Activated CD4-positive, CD25-positive, alpha-beta regulatory T cell treated with anti-CD3 and anti-CD28 coated beads, Interleukin-2, amount 50 U/mL, for 24 hours (primary cell): ENCODE data around the gene CBX8.

Experiments
- ATAC-seq, 2 donors: fragments of 150-1000 bp; cut with Tn5 transposase; one replicate each; pipeline ENCODE4 v1.10.0; 2021; ENCODE audit warnings: mild to moderate bottlenecking in 1 of 2, moderate library complexity in 1 of 2

The CBX8 gene

DNA sequence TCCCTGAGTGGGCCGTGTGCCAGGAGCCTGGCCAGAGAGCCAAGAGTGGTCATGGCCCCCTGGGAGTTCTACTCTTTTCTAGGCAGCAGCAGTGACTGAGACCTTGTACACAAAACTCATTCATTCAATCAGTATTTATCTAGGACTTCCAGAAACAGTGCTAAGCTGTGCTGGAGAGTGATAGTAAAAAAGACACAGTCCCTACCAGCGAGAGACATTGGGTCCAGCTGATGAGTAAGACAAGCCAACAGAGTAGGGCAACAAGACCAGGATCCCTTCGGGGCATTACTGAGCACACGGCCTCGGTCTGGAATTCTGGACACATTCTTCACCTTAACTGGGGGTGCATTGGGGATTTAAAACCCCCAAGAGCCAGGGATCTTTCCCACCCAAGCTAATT, 22.2 kb upstream of the CBX8 start:
- ATAC-seq, result no peak

DNA sequence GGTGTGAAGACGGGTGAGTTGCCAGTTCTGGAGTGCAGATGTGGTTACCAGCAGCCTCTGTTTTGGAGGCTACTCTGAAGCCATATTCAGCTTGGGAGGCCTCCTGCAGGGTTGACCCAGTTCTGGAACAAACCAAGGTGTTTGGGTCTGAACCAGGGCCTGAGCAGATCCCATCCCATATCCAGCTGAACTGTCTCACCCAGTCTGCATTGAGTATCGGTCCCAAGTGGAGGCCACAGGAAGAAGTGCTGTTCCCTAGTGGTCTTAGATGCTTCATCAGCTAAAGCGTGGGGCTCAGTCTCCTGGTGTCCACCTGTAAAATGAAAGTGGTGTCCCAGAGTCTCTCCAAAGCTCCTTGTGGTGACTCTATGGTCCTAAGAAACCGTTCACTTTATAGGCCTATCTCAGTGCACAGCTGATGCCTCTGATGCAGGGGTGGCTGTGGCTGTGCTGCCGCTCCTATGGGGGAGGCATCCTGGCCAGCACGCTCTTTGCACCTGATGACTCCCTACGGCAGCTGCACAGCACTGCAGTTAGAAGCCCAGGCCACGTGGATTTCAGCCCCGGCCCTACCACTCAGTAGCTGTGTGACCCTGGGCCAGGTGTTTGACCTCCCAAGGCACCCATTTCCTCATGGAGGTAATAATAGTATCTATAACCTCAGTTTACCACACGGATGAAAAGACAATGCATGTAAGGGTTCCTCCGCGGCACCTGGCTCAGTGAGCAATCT, 21.3 kb upstream of the CBX8 start:
- no peak for ATAC-seq

DNA sequence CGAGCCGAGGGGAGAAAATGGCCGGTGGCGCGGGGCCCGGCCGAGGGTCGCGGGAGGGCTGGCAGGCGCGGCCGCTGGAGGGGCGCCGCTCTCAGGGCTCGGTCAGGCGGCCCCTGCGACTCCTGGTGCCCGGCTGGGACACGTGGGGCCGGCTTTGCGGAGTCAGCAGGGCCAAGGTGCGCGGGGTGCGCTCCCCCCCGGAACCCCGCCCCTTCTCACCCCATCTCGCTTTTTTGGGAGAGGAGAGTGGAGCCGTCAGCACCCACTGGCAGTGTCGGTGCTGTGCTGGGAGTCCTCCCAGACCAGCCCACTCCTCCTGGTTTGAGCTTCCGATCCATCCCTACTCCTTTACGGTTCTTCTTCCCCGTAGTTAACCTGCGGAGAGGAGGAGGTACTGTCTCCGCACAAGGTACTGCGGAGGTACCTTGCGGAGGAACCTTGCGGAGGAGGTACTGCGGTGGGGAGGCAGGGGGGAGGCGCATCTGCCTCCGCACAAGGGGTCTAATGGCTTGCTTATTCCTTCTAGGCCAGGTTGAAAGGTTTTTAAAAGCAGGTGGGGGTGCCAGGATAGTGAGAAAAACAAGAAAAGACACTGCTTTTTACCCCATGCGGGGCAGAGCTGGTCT, 19.1 kb upstream of the CBX8 start:
- ATAC-seq, result no peak

DNA sequence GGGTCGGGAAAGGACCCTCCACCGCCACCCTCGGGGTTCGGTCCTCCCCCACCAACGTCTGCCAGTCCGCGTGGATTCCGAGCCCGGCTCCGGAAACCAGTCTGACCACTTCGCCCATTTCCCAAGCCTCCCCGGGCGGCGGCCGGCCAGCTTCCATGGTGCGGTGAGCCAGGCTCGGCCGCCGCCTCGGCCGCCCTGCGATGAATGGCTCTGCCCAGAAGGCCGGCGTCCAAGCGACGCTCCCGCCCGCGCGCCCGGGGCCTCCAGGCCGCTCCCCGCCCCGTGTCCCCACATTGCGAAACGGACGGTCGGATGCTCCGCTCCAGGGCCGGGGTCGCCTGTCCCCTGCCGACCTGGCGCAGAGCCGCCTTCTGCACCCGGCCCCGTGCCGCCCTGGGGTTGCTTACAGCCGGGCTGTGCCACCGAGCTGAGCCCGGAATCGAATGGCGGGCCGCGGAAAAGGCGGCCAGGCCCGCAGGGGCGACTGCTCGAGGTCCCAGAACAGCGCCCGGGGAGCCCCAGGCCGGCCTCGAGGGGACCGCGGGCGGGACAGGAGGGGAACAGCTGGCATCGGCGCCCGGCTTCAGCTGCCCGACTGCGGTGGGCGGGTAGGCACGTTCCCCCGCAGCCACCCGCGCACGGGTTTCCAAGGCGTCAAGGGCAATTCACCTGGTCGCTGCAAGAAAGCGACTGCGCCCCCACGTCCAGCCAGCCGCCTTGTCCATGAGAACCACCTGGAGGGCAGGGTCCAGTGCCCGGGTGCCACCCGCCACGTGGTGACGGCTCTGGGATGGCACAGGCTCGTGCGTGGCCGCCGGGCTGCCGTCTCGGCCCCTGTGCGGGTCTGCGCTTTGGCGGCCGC, 18.3 kb upstream of the CBX8 start:
- ATAC-seq, result no peak

DNA sequence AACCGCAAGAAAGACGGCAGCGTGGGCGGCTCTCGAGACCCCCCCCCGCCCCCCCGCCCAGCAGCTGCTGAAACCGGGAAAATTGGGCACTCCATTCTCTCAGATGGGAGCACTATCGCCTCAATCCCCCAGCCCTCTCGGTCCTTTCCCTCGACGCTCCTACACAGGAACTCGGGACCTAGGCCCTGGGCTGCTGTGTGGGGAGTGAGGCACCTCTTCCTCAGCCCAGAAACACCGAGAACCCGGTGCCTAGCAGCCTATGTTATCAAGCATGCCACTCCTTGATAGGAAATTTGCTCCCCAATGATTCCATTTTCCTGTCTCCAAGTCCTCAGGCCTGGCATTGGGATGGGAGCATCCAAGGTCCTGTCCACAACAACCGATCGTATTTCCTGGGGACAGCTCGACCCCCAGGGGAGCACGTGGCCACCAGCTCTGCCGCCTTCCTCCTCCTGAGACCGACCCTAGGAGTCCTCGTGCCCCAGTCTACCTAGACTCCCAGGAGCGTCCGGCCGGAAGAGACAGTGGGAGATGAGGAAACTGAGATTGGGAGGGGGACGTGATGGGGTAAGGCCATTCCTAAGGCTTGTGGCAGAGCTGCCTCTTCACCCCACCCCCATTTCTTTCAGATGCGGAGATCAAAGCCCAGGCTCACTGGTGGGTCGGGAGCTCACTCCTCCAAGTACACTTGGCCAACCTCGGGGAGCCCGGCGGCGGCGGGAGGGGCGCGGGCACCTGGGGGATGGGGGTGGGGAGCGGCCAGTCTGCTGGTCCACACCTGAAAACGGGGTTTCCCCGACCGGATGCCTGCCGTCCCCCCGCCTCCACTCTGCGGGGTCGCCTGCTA, 17.5 kb upstream of the CBX8 start:
- no peak for ATAC-seq

DNA sequence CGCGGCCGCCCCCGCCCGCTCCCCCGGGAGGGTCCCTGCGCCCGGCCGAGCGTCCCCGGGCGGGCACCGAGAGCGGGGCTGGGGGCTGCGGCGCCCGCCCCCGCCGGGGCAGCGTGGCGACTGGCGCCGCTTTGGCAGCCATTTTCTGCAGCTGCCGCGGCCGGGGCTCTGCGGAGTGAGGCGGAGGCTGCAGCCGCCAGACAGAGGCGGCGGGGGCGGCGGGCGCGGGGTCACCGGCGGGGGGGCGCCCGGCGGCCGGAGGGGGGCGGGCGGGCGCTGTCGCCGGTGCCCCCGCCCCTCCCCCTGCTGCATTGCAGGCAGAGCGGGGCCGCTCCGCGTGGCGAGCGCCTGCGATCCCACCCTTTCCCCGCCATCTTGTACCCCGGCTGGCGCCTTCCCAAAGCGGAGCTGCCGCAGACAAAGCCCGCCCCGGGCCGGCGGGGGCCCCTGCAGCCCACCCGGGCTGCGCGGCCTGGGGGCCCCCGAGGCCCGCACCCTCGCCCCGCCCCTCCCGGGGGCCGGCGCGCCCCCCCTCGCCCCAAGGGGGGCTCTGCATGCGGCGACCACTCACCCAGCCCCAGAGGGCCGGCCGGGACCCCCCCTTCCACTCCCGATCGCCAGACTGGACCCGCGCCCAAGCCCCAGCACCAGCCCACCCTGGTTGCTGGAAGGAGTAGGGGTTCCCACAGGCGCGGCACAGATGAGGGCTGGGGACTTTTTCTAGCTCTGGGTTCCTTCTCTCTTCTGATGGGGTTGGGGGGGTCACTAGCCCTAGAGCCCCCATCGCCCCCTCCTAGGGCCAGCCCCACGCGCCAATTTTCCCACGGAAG, 16.6 kb upstream of the CBX8 start:
- ATAC-seq, result no peak

DNA sequence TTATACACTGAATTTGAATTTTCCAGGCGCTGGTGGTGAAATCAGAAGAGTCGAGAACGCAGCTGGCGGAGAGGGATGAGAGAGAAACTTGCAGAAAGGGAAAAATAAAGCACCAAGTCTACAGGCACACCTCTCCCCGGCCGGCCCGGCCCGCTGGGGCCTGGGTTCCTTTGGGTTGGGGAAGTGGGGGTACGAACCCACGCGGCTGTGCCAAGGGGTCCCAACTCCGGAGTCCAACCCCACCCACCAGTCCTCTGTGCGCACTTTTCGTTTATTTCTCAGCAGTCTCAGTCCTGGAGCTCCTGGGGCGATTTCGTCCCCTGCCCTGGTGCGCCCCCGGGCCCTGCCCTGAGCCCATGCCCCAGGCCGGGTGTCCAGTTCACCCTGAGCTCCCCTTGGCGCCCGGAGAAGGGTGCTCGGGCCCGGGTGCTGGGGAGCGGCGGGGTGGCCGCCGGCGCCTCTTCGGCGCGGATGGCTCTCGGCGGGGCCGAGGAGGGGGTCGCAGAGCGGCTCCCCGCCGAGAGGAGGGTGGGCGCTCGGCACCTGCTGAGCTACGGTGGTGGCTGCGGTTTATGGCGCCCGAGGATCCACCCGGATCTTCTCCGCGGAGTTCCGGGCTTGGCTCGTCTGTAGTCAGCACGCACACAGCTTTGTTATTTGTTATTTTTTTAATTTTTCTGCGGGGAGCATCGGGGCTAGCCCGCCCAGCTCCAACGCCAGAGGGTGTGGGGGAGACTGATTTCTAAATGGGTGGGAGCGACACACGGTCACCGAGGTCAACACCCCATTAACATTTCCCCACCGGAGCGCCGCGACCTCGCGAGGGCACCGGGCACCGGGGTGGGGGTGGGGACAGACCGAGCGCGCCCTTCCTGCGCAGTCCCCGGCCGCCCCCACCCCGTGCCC, 15.7 kb upstream of the CBX8 start:
- ATAC-seq, result no peak

DNA sequence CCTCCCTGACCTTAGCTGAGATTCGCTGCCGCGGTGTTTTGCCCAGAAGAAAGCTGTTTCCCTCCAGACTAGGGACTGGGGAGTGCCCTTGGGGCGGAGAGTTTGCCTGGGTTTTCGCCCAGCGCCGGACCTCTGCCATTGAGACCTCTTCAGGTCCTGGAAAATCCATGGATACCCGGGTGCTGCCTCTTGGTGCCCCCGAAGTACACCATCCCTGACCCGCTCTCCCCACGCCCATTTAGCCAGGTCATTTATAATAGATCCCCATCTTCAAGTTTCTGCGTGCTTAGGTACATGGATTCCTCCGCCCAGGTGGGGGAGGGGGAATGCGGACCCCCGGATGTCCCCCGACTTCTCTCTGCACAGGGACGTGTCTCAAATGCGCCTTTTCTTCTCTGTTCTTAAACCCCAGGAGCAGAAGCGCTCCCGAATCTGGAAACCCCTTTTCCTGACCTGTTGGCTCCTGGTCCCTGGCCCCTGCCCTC, 15.0 kb upstream of the CBX8 start:
- no peak for ATAC-seq

DNA sequence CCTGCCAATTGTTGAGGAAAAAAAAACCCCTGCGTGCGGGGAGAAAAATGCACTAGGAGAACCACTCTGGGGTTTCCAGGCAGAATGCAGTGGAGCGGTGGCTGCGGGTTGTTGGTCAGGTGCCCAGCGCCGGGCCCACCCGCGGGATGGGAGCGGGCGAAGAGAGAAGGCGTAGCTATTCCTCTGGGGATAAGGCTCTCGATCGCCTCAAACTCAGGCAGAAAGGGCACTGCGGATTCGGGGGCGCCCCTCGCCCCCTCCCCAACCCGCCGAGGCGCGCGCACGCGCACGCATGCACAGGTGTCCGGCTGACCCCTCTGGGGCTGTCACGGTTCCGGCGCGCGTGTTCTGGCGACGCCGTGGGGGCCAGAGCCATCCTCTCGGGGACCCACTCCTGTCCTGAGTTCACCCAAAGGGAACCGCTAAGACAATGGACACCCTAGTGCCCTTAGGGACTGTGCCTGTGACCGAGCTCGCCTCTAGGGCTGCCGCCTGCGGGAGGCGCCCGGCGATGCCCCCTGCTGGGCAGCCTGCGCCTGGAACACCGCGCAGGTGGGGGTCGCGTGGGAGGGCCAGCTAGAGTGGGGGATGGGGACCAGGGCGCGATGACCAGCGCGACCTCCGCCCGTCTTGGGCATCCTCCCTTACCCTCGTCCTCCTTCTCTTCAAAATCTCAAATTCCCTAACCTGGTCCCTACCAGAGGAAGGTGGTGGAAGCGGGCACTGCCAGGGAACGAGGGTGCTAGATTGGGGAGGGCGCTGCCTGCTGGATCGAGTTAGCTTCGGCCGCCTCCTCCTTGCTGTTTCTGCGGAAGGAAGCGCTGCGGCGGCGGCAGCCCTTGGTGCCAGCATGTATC, 14.4 kb upstream of the CBX8 start:
- no peak for ATAC-seq

DNA sequence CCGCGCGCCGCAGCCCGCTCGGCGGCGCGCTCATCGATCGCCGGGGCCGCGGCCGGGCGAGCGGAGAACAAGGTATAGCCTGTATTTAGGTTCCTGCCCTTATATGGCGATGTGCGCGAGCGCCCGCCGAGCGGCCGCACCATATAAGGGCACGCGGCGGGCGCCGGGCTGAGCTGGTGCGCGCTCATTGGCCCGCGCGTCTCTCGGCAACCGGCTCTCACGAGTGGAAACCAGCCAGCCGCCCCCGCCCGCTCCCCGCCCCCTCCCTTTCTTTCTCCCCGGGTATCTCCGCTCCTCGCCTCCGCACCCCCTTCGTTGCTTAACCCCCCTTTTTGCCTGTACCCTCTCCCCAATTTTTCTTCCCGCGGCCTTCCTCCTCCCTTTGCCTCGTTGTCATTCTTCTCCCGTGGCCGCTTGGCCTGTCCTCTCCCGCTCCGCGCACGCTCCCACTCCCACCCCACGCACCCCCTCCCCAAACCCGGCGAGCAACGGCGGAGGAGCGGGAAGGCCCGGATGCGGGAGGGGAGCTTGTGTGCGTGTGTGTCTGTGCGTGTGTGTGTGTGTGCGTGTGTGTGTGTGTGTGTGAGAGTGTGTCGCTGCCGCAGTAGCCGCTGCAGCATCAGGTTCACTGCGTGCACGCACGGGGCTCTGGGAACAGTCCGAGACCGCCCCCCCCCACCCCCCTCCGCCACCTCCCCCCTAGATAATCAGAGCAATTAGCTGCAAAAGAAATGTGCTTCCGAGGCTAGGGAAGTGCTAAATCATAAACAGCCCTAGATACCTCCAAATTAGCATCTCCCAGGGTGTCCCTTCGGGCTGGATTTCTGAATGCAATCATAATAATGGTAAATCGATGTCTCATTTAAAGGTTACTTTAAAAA, 13.5 kb upstream of the CBX8 start:
- peak; percentile 98 for ATAC-seq

DNA sequence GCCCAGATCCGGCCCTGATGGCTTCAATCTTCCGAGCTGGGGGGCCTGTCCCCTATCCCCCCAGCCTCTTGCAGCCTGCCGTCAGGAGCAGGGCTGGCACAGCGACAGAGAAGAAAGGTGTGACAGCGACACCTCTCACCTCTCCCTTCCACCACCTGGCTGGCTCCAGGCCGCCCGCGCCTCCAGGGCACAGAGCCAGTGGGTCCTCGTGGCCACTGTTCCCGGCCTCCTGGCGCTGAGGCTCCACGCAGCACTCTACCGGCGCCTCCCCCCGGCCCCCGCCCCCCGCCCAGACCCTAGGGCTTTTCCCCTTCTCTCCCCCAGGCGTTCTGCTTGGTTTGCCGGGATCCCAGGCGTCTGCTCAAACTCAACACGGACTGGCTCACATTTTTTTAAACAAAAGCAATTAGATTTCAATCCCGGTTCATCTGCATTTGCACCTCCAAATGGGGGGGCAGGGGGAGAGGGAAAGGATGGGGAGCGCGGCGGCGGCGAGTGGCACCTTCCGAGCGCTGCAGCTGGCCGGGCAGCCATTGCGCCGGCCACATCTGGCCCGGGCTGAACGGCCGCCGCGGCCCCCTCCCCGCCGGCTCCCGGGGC, 12.8 kb upstream of the CBX8 start:
- ATAC-seq, result no peak

DNA sequence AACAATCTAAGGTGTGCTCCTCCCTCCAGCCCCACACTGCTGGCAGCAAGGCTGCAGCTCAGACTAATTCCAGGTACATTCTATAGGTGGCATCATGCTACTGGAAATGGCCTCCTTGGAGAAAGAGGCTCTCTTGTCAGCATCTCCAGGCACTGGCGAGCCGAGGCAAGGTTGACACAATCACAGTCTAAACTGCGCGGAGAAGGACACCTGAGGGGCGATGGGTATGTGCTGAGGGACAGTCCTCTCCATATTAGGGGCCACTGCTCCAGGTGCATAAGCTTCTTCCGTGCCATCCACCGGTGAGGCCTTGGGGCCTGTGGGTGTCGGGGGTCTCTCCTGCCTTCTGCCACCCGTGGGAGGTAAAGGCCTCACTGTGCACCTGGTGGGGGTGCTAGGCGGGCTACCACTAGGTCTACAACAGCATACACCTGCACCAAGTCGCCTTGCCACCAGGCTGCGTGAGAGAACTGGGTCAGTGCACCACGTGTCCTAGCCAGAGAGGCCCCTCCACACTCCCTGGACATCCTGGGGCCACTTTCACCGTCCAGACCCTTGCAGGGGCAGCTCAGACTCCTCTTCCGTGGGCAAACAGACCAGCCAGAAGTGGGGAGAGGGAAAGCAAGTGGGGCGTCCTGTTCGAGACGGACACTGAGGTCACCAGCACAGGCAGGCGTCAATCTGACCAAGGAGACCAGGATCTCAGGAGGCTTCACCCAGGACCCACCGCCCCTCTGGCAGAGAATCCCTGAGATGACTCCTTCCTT, 12.1 kb upstream of the CBX8 start:
- no peak for ATAC-seq

DNA sequence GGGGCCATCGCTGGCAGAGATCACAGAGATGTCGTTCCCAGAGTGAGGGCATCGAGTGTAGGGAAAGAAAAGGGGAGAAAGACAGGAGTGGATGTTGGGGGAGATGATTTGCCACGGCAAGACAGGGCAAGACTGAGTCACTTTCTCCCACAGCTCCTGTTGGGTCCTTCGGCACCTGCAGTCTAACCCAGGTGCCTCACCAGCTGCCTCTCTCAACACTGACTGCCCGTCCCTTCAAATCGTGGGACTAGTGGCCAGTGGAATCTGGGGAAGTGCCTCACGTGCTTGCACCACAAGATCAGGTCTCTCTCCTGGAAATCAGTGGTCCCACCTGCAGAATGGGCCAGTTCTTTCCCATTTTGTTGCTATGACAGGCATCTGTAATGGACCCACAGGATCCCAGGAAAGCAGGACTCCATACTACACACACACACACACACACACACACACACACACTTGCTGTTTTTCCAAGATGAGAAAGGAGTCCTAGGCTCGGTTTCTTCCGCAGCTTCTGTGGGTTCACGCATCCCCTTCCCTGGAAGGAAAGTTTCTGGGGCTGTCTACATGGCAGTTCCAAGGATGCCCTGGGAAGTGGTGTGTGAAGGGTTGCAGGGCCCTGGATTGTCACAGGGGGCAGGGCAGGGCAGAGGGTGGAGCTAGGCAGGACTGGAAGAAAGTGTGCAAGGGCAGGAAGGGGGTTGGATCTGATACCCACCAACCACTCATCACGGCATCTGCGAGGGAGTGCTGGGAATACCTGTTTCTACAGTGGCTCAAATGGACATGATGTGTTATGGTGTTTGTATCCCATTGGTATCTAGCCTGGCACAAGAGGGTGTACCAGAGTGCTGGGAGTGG, 10.2 kb upstream of the CBX8 start:
- no peak for ATAC-seq

DNA sequence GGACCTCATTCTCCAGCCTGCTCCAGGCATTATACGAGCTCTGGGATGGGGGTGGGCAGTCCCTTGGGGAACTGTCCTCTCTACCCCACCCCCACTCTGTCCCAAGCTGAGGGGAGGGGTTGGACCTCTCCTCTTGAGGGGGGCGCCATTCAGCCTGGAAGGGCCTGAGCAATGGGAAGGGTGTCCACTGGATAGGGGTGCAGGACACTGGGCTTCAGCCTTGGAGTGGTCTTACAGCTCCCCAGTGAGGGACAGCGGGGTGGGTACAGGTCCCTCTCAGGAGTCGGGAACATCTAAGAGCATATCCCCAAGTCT, 9.5 kb upstream of the CBX8 start:
- ATAC-seq, result no peak

DNA sequence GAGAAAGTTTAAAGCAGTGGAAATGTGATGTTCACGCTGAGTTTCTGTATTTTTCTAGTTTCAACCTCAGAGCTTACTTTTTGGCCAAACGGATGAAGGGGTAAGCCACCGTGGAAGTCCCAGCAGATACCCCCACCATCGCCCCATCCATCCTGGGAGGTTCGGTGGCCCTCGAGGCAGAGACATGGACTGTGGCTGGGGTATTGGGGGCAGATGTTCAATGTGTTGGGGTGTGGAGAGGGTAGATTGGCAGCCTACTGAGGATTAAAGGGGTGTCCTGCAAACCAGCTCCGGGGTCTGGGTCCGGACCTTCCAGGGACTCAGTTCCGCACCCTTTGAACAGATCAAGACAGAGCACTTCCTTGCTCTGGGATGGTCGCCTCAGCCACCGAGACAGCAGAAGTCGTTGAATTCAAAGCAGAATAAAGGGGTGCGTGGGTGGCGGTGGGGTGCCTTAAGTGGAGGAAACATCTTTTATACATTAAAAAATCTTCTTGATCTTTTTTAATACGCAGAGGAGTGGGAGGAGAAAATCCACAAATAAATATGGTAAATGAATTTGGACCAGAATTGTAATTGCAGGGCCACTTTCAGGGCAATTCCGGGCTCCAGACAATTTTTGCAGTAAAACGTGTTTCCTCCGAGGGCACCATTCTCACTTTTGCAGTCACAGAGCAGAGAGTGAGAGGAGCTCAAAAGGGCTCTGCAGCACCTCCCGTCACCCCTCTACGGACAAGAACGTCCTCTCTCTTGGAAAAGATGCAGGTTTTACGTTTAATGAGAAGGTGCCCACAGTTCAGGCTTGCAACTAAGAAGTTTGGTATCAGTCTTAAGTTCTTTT, 8.2 kb upstream of the CBX8 start:
- ATAC-seq, result peak in 1 of 2 donors; percentile 5
